SIG-M5 treated with dmso at 0.1 percent for 504 hours (cell line): ENCODE data around the gene BEND7.
"Not testable (repeated sequence)": the region's sequence is repeated elsewhere in the genome, so short reads cannot be mapped to it uniquely, and the experiment has no call there.

Source experiments
- DNase-seq: peaks from one replicate; lab custom pipeline; 2025; ENCODE audit not compliant: unreplicated experiment; lab: John Stamatoyannopoulos, UW

Gene BEND7, protein sequence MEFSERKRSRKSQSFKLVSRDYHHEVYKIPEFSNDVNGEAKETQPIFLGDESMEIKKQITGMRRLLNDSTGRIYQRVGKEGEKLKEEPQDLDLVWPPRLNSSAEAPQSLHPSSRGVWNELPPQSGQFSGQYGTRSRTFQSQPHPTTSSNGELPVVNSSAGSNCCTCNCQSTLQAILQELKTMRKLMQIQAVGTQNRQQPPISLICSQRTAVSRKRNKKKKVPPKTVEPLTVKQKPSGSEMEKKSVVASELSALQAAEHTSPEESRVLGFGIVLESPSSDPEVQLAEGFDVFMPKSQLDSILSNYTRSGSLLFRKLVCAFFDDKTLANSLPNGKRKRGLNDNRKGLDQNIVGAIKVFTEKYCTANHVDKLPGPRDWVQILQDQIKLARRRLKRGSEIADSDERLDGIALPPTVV

GRCh38 chr10:13528875-13529713, at the start of gene BEND7:
BEND7 (minus strand) TSS chr10:13529014; CDS start chr10:13528533, 481 bp downstream.
- DNase-seq: no peak

DNA sequence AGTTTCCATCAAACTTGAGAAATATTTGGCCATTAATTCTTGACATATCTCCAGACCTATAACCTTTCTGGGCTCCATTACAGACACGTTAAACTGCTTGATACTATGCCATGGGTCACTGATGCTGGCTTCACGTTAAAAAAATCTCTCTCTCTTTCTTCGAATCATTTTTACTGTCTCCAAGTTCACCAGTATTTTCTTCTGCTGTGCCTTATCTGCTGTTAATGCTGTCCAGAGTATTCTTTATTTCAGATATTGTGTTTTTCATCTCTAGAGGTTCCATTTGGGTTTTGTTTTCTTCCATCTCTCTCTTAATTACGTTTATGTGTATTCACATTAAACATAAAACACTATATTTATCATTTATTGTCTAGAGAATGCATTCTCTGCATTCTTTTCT, 45.1 kb upstream of the BEND7 start:
- no peak for DNase-seq

GRCh38 chr10:13571541-13571940, 42.7 kb upstream of the BEND7 start:
- DNase-seq: no peak

GRCh38 chr10:13567030-13567429, 38.2 kb upstream of the BEND7 start:
- peak; percentile 94 for DNase-seq

GRCh38 chr10:13564576-13564975, 35.8 kb upstream of the BEND7 start:
- no peak for DNase-seq

DNA sequence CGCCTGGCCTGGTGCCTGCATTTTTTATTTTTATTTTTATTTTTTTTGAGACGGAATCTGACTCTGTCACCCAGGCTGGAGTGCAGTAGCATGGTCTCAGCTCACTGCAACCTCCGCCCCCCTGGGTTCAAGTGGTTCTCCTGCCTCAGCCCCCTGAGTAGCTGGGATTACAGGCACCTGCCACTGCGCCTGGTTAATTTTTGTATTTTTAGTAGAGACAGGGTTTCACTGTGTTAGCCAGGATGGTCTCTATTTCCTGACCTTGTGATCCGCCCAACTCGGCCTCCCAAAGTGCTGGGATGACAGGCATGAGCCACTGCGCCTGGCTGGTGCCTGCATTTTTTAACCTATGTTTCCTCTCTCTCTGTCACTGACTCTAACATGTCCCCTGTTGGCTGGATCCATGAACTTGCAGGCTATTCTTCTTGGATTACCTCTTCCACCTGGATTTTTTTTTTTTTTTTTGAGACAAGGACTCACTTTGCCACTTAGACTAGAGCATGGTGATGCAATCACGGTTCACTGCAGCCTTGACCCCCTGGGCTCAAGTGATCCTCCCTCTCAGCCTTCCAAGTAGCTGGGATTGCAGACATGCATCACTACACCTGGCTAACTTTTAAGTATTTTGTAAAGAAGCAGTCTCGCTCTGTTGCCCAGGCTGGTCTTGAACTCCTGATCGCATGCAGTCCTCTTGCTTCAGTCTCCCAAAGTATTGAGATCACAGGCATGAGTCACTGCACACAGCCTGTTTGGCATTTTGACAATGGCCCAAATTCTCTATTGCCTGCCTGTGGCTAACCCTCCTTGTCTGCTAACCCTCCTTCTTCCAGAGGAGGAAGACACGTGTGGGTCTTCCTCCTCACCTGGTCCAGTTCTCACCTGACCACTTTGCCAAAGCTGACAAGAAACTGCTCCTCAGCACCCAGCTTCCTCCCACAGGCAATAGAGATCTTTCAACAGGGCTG, 34.9 kb upstream of the BEND7 start:
- DNase-seq: no peak

DNA sequence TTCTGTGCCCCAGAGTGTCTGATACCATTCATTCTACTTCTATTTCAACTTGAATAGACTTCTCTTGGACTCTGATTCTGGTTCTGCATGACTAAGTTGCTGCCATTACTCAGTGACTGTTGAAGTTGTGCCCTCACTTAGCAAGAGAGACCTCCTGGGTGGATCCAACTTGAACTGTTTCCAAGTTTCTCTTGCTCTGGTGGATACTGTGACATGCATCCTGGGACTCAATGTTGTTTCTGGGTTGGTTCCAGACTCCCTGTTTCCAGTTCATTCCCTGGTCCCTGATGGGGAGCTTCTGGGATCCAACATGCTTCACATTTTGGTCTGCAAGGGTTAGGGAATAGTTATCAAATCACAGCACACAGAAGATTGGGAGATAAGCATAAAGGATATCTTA, 31.8 kb upstream of the BEND7 start:
- DNase-seq: no peak

DNA sequence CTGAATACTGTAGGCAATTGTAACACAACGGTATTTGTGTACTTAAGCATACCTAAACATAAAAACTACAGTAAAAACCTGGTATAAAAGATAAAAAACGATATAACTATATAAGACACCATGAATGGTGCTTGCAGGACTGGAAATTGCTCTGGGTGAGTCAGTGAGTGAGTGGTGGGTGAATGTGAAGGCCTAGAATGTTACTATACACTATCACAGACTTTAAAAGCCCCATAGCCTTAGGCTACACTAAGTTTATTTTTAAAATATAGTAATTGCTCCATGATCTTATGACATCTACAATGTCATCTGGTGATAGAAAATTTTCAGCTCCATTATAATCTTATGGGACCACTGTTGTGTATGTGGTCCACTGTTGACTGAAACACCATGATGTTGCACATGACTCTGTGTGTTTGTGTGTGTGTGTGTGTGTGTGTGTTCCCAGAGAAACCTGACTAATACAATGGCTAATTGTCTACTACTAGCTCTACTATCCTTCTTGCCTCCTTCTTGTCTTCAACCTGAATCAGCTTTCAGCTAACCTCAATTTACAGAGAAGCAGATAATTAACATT, 30.4 kb upstream of the BEND7 start:
- DNase-seq: no peak

GRCh38 chr10:13555884-13556510, 27.2 kb upstream of the BEND7 start:
- no peak for DNase-seq

DNA sequence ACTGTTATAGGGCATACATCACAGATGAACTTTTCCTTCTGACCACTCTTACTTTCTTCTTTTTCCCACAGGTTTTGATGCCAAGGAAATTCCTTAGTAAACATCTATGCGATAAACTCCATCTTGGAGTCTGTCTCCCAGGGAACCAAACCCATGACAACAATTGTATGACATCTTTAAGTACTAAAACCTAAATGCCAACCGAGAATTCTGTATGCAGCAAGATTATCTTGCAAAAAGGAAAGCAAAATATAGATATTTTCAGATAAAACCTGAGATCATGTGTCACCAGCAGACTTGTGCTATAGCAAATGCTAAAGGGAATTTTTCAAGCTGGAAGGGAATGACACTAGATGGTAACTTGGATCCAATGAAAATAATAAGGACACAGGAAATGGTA, 22.0 kb upstream of the BEND7 start:
- DNase-seq: no peak

DNA sequence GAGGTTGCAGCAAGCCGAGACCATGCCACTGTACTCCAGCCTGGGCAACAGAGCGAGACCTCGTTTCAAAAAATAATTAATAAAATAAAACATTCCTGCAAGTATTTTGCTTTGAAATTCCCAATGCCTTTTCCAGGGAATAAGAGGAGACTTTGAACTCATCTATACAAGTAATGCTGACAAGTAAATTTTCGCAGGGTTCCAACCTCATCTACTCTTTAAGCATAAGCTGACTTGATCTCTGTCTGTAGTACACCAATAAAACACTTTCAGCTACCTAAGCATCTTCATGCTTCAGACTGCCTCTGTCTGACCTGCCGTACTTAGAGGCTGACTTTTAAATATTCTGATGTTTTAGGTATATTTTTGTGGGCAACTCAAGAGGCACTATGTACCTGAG, 13.7 kb upstream of the BEND7 start:
- DNase-seq: no peak

DNA sequence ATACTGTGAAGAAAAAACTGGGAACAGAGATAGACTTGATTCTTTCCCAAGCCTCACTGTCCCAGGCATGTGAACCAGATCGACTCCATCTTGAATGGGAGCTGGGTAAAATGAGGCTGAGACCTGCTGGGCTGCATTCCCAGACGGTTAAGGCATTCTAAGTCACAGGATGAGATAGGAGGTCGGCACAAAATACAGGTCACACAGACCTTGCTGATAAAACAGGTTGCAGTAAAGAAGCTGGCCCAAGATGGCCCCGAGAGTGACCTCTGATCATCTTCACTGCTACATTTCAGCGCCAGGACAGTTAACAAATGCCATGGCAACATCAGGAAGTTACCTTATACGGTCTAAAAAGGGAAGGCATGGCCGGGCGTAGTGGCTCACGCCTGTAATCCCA, 9.2 kb upstream of the BEND7 start:
- DNase-seq: not testable (repeated sequence)

DNA sequence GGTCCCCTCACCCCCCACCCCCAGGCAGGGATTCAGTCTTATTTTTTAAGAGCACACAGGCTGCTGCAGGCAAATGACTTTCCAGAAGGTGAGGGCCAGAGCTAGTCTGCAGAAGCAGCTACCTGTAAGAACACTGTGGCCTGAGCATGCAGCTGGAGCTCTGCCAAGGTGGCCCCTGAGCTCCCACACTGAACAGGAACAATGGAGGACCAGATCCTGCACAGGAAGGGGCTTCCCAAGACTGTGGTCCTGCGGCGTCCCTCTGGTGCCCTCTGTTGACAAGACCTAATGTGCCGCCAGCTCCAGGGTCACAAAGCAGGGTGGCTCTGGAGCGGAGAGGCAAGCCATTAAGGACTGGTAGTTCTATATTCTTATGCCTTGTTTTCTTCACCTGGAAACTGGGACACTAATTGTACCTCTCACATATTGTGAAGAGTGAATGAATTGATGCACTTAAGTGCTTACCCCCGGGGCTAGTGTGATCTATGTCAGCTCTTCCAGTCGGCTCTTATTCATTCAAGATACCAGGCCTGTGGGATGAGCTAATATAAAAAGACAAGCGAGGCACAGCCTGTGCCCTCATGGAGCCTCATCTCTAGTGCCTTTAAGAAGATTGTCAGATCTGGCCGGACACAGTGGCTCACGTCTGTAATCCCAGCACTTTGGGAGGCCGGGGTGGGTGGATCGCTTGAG, 8.0 kb upstream of the BEND7 start:
- DNase-seq: peak; percentile 54

DNA sequence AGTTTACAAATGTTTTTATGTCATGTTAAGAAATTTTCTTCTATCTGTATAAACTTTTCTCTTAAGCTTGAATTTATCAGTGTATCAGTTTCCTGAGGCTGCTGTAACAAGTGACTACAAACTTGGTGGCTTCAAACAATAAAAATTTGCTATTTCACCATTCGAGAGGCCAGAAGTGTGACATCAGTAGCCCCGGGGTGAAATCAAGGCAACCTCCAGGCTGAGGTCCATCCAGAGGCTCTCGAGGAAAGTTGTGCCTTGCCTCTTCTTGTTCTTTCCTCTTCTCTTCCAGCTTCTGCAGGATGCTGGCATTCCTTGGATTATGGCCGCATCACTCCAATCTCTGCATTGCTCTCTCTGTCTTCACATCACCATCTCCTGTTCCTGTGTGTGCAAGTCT, 6.5 kb upstream of the BEND7 start:
- DNase-seq: no peak

DNA sequence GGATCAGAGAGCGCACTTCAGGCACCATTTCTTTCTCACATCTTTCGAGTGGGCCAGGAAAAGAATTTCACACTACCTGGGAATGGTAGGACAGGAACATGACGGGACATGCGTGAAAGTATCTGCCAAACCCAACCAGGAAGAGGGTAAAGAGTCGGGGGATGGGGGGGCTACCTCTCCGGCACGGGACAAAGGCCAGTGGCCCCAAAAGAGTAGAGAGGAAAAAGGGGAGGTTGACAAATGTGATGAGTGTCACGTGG, 830 bp upstream of the BEND7 start:
- no peak for DNase-seq

- no peak for DNase-seq
Observed at GRCh38 chr10:13528123-13528874, 515 bp downstream of the BEND7 start.

DNA sequence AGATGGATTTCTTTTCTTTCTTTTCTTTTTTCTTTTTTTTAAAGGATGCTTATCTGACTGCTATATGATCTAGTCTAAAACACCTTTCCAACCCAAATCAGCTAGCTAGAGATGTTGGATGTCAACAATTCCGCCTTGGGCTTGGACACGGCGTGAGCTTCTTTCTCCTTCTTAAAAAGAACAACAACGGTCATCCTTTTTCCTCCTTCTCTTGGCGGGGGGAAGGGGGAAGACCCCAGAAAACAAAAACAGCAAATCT, 1.0 kb downstream of the BEND7 start:
- no peak for DNase-seq

DNA sequence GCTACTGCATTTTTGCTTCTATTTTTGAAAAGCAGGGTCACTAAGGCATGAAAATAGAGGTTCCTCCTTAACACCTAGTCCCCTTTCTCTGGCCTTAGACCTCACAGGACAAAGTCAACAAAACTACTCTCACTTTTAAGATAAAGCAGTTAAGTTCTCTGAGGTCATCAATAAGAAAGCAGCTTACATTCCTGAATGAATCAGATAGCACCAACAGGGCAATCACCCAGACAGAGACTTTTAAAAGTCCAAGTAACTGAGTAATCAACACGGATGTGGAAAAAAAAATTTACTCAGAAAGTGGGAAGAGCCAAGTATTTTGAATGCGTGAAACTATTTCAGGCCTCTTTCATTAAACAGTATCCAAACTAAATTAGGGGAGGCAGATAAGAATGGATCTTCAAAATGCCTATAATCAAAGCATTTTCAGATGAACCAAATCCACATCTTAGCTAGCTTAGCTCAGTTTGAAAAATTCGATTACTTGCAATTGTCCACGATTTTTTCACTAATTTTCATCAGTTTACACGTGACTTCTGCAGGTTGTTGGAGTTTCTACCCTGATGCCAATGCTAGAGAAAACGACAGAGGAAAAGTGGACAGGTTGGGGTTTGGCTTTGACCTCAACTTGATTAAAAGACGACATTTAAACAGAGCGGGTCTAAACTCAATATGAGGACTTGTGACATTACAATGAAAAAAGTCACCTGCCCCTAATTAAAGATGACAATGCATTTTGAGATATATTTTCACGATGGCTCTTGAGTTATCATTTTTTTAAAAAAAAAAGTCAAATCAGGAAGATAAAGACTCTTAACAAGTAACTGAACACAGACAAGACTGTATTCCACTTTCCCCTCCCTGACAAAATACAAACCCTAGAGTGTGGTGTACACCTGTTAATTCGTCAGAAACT, 1.6 kb downstream of the BEND7 start:
- no peak for DNase-seq

DNA sequence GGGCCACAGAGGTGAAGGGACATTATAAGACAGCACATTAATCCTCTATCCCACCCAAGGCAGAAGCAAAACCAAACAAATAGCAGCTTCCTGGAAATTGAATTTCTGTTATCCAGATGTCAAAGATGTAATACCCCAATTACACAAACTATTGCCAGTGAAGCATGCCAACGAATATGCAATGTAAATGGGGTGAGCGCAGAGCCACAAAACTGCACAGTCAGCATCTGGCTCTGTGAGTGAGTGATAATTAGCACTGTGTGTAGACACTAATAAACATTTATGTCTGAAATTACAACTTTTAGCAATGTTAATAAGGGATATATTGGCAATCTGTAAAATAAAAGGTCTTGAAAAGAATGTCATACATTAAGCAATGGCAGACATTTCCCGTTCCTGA, 3.2 kb downstream of the BEND7 start:
- DNase-seq: no peak
